WTC11 (cell line): ENCODE measurements around the gene CDH13. TPM values are rescaled to one million over a fixed set of nuclear protein-coding genes. Genes with fewer than 3 reads are reported as not detected.

Experiments used
- ATAC-seq: fragments of 200-7000 bp; cut with Tn5 transposase; 2 replicates; pipeline ENCODE4 v1.10.0; 2021; ENCODE audit warnings: mild to moderate bottlenecking, moderate library complexity
- CTCF ChIA-PET: fragments of 300-600 bp; sonication (Branson Sonifier 250); formaldehyde crosslinking; loops from one replicate; lab custom pipeline; 2021; ENCODE audit warnings: antibody characterized with exemption; lab: Charles Lee
- POLR2A ChIA-PET: fragments of 350-600 bp; sonication (Branson Sonifier 250); formaldehyde crosslinking; loops from one replicate; lab custom pipeline; 2021; ENCODE audit warnings: antibody characterized with exemption; lab: Charles Lee
- DNase-seq: peaks from one replicate; pipeline ENCODE4 v3.0.0; 2021; ENCODE audit warnings: low spot score
- H3K27ac Mint-ChIP-seq: 2 replicates; pipeline ENCODE4 v1.8.0; 2021; ENCODE audit warnings: mixed read lengths
- H3K27me3 Mint-ChIP-seq: 2 replicates; pipeline ENCODE4 v1.8.0; 2021; ENCODE audit warnings: low read depth, mild to moderate bottlenecking, moderate library complexity, mixed read lengths
- H3K36me3 Mint-ChIP-seq: 2 replicates; pipeline ENCODE4 v1.8.0; 2021; ENCODE audit warnings: mixed read lengths
- H3K4me1 Mint-ChIP-seq: 2 replicates; pipeline ENCODE4 v1.8.0; 2022; ENCODE audit warnings: mixed read lengths
- H3K4me3 Mint-ChIP-seq: 2 replicates; pipeline ENCODE4 v1.8.0; 2021; ENCODE audit warnings: mild to moderate bottlenecking, moderate library complexity, mixed read lengths
- H3K9me3 Mint-ChIP-seq: 2 replicates; pipeline ENCODE4 v1.8.0; 2021; ENCODE audit warnings: mixed read lengths
- ATF1 ChIP-seq: sonication (generic); formaldehyde crosslinking; IDR thresholded peaks from 2 replicates; pipeline ENCODE4 v1.8.1; 2023; ENCODE audit warnings: mild to moderate bottlenecking, moderate library complexity, missing genetic modification reagents
- CBFB ChIP-seq: sonication (generic); formaldehyde crosslinking; IDR thresholded peaks from 2 replicates; pipeline ENCODE4 v1.8.1; 2022; ENCODE audit warnings: mild to moderate bottlenecking, low read depth, missing genetic modification reagents
- CREB1 ChIP-seq: sonication (generic); formaldehyde crosslinking; IDR thresholded peaks from 2 replicates; pipeline ENCODE4 v1.8.0; 2023; ENCODE audit warnings: mild to moderate bottlenecking, missing genetic modification reagents
- GRHL2 ChIP-seq: fragments of 250-450 bp; sonication (Bioruptor Pico); IDR thresholded peaks from 2 replicates; pipeline ENCODE4 v1.8.0; 2022; ENCODE audit warnings: mild to moderate bottlenecking, moderate library complexity; ENCODE audit not compliant: insufficient replicate concordance, severe bottlenecking
- JAZF1 ChIP-seq: fragments of 250-450 bp; sonication (Bioruptor Pico); IDR thresholded peaks from 2 replicates; pipeline ENCODE4 v1.9.0; 2021; ENCODE audit warnings: moderate library complexity, mild to moderate bottlenecking, inconsistent platforms
- PRRX2 ChIP-seq: fragments of 250-450 bp; sonication (Bioruptor Pico); IDR thresholded peaks from 2 replicates; pipeline ENCODE4 v1.8.0; 2021; ENCODE audit warnings: mild to moderate bottlenecking
- TEAD4 ChIP-seq: sonication (generic); formaldehyde crosslinking; IDR thresholded peaks from 2 replicates; pipeline ENCODE4 v1.8.0; 2022; ENCODE audit warnings: mild to moderate bottlenecking, missing genetic modification reagents
- ZNF317 ChIP-seq: sonication (generic); formaldehyde crosslinking; IDR thresholded peaks from 2 replicates; pipeline ENCODE4 v1.8.1; 2023; ENCODE audit warnings: low read depth, mild to moderate bottlenecking, moderate library complexity, missing genetic modification reagents, borderline replicate concordance
- ZNF423 ChIP-seq: fragments of 250-450 bp; sonication (Bioruptor Pico); IDR thresholded peaks from 2 replicates; pipeline ENCODE4 v2.1.2; 2022; ENCODE audit warnings: mild to moderate bottlenecking, moderate library complexity
- total RNA-seq: library from RNA; stranded (reverse); gene quantifications from 3 replicates; pipeline ENCODE4 v1.2.3, GENCODE V29; 2021
- TF ChIP-seq, protein P1 (sequence below): sonication (generic); formaldehyde crosslinking; IDR thresholded peaks from 2 replicates; pipeline ENCODE4 v1.8.0; 2022; ENCODE audit warnings: mild to moderate bottlenecking, missing genetic modification reagents
- TF ChIP-seq, protein P2 (sequence below): fragments of 250-450 bp; sonication (Bioruptor Pico); IDR thresholded peaks from 2 replicates; pipeline ENCODE4 v1.9.0; 2021; ENCODE audit warnings: moderate library complexity, mild to moderate bottlenecking, inconsistent platforms, borderline replicate concordance
- TF ChIP-seq, protein P3 (sequence below): fragments of 200-600 bp; IDR thresholded peaks from 2 replicates; pipeline ENCODE4 v1.8.0; 2022; ENCODE audit warnings: antibody characterized with exemption
- TF ChIP-seq, protein P4 (sequence below): sonication (generic); formaldehyde crosslinking; IDR thresholded peaks from 2 replicates; pipeline ENCODE4 v1.8.1; 2023; ENCODE audit warnings: mild to moderate bottlenecking, missing genetic modification reagents
- TF ChIP-seq, protein P5 (sequence below): sonication (generic); formaldehyde crosslinking; IDR thresholded peaks from 2 replicates; pipeline ENCODE4 v1.8.1; 2023; ENCODE audit warnings: mild to moderate bottlenecking, missing genetic modification reagents
- TF ChIP-seq, protein P6 (sequence below): sonication (generic); formaldehyde crosslinking; IDR thresholded peaks from 2 replicates; pipeline ENCODE4 v1.8.1; 2023; ENCODE audit warnings: mild to moderate bottlenecking, missing genetic modification reagents, borderline replicate concordance
- TF ChIP-seq, protein P7 (sequence below): sonication (generic); formaldehyde crosslinking; IDR thresholded peaks from 2 replicates; pipeline ENCODE4 v1.8.1; 2023; ENCODE audit warnings: mild to moderate bottlenecking, moderate library complexity, missing genetic modification reagents
- TF ChIP-seq, protein P8 (sequence below): sonication (generic); formaldehyde crosslinking; IDR thresholded peaks from 2 replicates; pipeline ENCODE4 v1.8.1; 2022; ENCODE audit warnings: missing genetic modification reagents, borderline replicate concordance

Gene CDH13
- total RNA-seq, 1 experiment from 2014 or later, result 0.81 TPM

DNA sequence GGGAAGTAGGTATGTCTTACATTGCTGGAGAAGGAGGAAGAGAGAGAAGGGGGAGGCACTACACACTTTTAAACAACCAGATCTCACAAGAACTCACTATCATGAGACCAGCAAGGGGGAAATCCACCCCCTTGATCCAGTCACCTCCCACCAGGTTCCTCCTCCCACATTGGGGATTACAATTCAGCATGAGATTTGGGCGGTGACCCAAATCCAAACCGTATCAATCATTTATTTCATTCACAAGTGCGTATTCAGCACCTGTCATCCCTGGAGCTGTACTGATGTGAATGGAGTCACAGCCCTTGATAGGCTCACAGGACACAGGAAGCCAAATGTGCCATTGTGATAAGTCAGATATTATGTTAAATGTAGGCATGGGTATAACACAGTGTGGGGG, 952.7 kb downstream of the CDH13 start:
- peaks cover 16% of the 10 kb centered on the region for H3K9me3 Mint-ChIP-seq
- H3K27me3 Mint-ChIP-seq, result peaks cover 32% of the 10 kb centered on the region
- H3K27ac Mint-ChIP-seq, result no peak overlapping the region
- ChIA-PET POLR2A (no interaction called here), CTCF (no interaction called here)
- ATAC-seq (no peak), DNase-seq (no peak)
- H3K4me3 Mint-ChIP-seq, result no peak overlapping the region
- no peaks in the 10 kb centered on the region for H3K36me3 Mint-ChIP-seq
- peaks cover 25% of the 10 kb centered on the region for H3K4me1 Mint-ChIP-seq
- TF ChIP-seq TEAD4 (CRISPR knock-in tag), result no peak
- TF ChIP-seq, protein P1, sequence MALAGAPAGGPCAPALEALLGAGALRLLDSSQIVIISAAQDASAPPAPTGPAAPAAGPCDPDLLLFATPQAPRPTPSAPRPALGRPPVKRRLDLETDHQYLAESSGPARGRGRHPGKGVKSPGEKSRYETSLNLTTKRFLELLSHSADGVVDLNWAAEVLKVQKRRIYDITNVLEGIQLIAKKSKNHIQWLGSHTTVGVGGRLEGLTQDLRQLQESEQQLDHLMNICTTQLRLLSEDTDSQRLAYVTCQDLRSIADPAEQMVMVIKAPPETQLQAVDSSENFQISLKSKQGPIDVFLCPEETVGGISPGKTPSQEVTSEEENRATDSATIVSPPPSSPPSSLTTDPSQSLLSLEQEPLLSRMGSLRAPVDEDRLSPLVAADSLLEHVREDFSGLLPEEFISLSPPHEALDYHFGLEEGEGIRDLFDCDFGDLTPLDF (CRISPR knock-in tag), result no peak
- TF ChIP-seq JAZF1, result no peak
- TF ChIP-seq, protein P2, sequence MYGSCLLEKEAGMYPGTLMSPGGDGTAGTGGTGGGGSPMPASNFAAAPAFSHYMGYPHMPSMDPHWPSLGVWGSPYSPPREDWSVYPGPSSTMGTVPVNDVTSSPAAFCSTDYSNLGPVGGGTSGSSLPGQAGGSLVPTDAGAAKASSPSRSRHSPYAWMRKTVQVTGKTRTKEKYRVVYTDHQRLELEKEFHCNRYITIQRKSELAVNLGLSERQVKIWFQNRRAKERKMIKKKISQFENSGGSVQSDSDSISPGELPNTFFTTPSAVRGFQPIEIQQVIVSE (CRISPR knock-in tag), result no peak
- TF ChIP-seq, protein P3, sequence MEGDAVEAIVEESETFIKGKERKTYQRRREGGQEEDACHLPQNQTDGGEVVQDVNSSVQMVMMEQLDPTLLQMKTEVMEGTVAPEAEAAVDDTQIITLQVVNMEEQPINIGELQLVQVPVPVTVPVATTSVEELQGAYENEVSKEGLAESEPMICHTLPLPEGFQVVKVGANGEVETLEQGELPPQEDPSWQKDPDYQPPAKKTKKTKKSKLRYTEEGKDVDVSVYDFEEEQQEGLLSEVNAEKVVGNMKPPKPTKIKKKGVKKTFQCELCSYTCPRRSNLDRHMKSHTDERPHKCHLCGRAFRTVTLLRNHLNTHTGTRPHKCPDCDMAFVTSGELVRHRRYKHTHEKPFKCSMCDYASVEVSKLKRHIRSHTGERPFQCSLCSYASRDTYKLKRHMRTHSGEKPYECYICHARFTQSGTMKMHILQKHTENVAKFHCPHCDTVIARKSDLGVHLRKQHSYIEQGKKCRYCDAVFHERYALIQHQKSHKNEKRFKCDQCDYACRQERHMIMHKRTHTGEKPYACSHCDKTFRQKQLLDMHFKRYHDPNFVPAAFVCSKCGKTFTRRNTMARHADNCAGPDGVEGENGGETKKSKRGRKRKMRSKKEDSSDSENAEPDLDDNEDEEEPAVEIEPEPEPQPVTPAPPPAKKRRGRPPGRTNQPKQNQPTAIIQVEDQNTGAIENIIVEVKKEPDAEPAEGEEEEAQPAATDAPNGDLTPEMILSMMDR, result no peak
- TF ChIP-seq CREB1 (CRISPR knock-in tag), result no peak
- TF ChIP-seq ZNF423 (CRISPR knock-in tag), result no peak
- TF ChIP-seq, protein P4, sequence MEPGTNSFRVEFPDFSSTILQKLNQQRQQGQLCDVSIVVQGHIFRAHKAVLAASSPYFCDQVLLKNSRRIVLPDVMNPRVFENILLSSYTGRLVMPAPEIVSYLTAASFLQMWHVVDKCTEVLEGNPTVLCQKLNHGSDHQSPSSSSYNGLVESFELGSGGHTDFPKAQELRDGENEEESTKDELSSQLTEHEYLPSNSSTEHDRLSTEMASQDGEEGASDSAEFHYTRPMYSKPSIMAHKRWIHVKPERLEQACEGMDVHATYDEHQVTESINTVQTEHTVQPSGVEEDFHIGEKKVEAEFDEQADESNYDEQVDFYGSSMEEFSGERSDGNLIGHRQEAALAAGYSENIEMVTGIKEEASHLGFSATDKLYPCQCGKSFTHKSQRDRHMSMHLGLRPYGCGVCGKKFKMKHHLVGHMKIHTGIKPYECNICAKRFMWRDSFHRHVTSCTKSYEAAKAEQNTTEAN (CRISPR knock-in tag), result no peak
- TF ChIP-seq PRRX2 (CRISPR knock-in tag), result no peak
- TF ChIP-seq, protein P5, sequence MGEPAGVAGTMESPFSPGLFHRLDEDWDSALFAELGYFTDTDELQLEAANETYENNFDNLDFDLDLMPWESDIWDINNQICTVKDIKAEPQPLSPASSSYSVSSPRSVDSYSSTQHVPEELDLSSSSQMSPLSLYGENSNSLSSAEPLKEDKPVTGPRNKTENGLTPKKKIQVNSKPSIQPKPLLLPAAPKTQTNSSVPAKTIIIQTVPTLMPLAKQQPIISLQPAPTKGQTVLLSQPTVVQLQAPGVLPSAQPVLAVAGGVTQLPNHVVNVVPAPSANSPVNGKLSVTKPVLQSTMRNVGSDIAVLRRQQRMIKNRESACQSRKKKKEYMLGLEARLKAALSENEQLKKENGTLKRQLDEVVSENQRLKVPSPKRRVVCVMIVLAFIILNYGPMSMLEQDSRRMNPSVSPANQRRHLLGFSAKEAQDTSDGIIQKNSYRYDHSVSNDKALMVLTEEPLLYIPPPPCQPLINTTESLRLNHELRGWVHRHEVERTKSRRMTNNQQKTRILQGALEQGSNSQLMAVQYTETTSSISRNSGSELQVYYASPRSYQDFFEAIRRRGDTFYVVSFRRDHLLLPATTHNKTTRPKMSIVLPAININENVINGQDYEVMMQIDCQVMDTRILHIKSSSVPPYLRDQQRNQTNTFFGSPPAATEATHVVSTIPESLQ, result no peak
- TF ChIP-seq, protein P6, sequence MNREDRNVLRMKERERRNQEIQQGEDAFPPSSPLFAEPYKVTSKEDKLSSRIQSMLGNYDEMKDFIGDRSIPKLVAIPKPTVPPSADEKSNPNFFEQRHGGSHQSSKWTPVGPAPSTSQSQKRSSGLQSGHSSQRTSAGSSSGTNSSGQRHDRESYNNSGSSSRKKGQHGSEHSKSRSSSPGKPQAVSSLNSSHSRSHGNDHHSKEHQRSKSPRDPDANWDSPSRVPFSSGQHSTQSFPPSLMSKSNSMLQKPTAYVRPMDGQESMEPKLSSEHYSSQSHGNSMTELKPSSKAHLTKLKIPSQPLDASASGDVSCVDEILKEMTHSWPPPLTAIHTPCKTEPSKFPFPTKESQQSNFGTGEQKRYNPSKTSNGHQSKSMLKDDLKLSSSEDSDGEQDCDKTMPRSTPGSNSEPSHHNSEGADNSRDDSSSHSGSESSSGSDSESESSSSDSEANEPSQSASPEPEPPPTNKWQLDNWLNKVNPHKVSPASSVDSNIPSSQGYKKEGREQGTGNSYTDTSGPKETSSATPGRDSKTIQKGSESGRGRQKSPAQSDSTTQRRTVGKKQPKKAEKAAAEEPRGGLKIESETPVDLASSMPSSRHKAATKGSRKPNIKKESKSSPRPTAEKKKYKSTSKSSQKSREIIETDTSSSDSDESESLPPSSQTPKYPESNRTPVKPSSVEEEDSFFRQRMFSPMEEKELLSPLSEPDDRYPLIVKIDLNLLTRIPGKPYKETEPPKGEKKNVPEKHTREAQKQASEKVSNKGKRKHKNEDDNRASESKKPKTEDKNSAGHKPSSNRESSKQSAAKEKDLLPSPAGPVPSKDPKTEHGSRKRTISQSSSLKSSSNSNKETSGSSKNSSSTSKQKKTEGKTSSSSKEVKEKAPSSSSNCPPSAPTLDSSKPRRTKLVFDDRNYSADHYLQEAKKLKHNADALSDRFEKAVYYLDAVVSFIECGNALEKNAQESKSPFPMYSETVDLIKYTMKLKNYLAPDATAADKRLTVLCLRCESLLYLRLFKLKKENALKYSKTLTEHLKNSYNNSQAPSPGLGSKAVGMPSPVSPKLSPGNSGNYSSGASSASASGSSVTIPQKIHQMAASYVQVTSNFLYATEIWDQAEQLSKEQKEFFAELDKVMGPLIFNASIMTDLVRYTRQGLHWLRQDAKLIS (CRISPR knock-in tag), result no peak
- TF ChIP-seq, protein P7, sequence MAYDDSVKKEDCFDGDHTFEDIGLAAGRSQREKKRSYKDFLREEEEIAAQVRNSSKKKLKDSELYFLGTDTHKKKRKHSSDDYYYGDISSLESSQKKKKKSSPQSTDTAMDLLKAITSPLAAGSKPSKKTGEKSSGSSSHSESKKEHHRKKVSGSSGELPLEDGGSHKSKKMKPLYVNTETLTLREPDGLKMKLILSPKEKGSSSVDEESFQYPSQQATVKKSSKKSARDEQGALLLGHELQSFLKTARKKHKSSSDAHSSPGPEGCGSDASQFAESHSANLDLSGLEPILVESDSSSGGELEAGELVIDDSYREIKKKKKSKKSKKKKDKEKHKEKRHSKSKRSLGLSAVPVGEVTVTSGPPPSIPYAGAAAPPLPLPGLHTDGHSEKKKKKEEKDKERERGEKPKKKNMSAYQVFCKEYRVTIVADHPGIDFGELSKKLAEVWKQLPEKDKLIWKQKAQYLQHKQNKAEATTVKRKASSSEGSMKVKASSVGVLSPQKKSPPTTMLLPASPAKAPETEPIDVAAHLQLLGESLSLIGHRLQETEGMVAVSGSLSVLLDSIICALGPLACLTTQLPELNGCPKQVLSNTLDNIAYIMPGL (CRISPR knock-in tag), result no peak
- TF ChIP-seq ATF1, result no peak
- TF ChIP-seq, protein P8, sequence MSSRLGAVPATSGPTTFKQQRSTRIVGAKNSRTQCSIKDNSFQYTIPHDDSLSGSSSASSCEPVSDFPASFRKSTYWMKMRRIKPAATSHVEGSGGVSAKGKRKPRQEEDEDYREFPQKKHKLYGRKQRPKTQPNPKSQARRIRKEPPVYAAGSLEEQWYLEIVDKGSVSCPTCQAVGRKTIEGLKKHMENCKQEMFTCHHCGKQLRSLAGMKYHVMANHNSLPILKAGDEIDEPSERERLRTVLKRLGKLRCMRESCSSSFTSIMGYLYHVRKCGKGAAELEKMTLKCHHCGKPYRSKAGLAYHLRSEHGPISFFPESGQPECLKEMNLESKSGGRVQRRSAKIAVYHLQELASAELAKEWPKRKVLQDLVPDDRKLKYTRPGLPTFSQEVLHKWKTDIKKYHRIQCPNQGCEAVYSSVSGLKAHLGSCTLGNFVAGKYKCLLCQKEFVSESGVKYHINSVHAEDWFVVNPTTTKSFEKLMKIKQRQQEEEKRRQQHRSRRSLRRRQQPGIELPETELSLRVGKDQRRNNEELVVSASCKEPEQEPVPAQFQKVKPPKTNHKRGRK (CRISPR knock-in tag), result no peak
- TF ChIP-seq CBFB, result no peak
- no peak for TF ChIP-seq ZNF317 (CRISPR knock-in tag)
- no peak for TF ChIP-seq GRHL2 (CRISPR knock-in tag)
